Measurements from ENCODE around the gene TMEM135. TPM values are rescaled to one million over a fixed set of nuclear protein-coding genes. Genes with fewer than 3 reads are reported as not detected.

The TMEM135 gene
- total and polyA plus RNA-seq, 7 experiments from 2014 or later = 3.4 to 26.8 (median 10.6) TPM

- Histone ChIP-seq H3K27me3 (ENCODE audit: control insufficient read depth in 2 of 2, insufficient read depth in 2 of 2, low read length in 2 of 2) (no peaks in the 10 kb centered on the region), H3K9me3 (ENCODE audit: control insufficient read depth in 2 of 3, low read length in 3 of 3) (no peaks in the 10 kb centered on the region), H3K36me3 (ENCODE audit: control insufficient read depth in 2 of 3, insufficient read depth in 3 of 3, low read length in 3 of 3) (no peaks in the 10 kb centered on the region), H3K4me3 (ENCODE audit: low read length) (no peak overlapping the region), H3K27ac (ENCODE audit: low read depth, low read length) (no peak overlapping the region), H3K4me1 (ENCODE audit: control insufficient read depth in 2 of 2, insufficient read depth in 2 of 2, low read length in 2 of 2) (no peaks in the 10 kb centered on the region)
- no peak for DNase-seq
- H3K36me3 Mint-ChIP-seq = peaks cover 2 to 23% (median 17%) of the 10 kb centered on the region in 5 donors
- ChIA-PET CTCF (no interaction called here), POLR2A (no interaction called here)
- H3K27ac Mint-ChIP-seq = no peak overlapping the region
- no peak overlapping the region for H3K4me3 Mint-ChIP-seq
- intact Hi-C loops (cut with micrococcal nuclease) = no loop called here
- peaks cover 0 to 4% (median 0%) of the 10 kb centered on the region in 11 donors for H3K9me3 Mint-ChIP-seq
- no peaks in the 10 kb centered on the region for H3K27me3 Mint-ChIP-seq
- ATAC-seq = no peak
- peaks cover 0 to 5% (median 2%) of the 10 kb centered on the region in 7 donors for H3K4me1 Mint-ChIP-seq
Measured at GRCh38 chr11:87198266-87198881, 160.6 kb downstream of the TMEM135 start.

GRCh38 chr11:87201376-87201775, 163.6 kb downstream of the TMEM135 start:
- no peak overlapping the region for H3K27ac ChIP-seq (ENCODE audit: low read depth, low read length)
- H3K36me3 ChIP-seq (ENCODE audit: control insufficient read depth in 2 of 3, insufficient read depth in 3 of 3, low read length in 3 of 3) = no peaks in the 10 kb centered on the region
- POLR2A ChIA-PET = no interaction called here
- H3K9me3 ChIP-seq (ENCODE audit: control insufficient read depth in 2 of 3, low read length in 3 of 3) = no peaks in the 10 kb centered on the region
- no peak overlapping the region for H3K4me3 Mint-ChIP-seq
- ATAC-seq = no peak
- H3K27me3 Mint-ChIP-seq = no peaks in the 10 kb centered on the region
- peaks cover 0 to 4% (median 0%) of the 10 kb centered on the region in 7 donors for H3K4me1 Mint-ChIP-seq
- H3K4me3 ChIP-seq (ENCODE audit: low read length) = no peak overlapping the region
- CTCF ChIA-PET = no interaction called here
- H3K27me3 ChIP-seq (ENCODE audit: control insufficient read depth in 2 of 2, insufficient read depth in 2 of 2, low read length in 2 of 2) = no peaks in the 10 kb centered on the region
- peaks cover 4 to 42% (median 31%) of the 10 kb centered on the region in 5 donors for H3K36me3 Mint-ChIP-seq
- H3K4me1 ChIP-seq (ENCODE audit: control insufficient read depth in 2 of 2, insufficient read depth in 2 of 2, low read length in 2 of 2) = no peaks in the 10 kb centered on the region
- intact Hi-C loops (cut with micrococcal nuclease) = no loop called here
- H3K27ac Mint-ChIP-seq = no peak overlapping the region
- H3K9me3 Mint-ChIP-seq = peaks cover 0 to 5% (median 0%) of the 10 kb centered on the region in 11 donors
- DNase-seq = no peak

- POLR2A ChIA-PET = no interaction called here
- no peak for ATAC-seq
Measured at GRCh38 chr11:87203907-87204602, 166.3 kb downstream of the TMEM135 start.

GRCh38 chr11:87212891-87213290, 175.2 kb downstream of the TMEM135 start:
- H3K4me3 Mint-ChIP-seq = no peak overlapping the region
- CTCF ChIA-PET = no interaction called here
- POLR2A ChIA-PET = no interaction called here
- no peak for ATAC-seq
- H3K4me1 ChIP-seq (ENCODE audit: control insufficient read depth in 2 of 2, insufficient read depth in 2 of 2, low read length in 2 of 2) = no peaks in the 10 kb centered on the region
- H3K4me3 ChIP-seq (ENCODE audit: low read length) = no peak overlapping the region
- H3K27ac Mint-ChIP-seq = no peak overlapping the region
- no peak for DNase-seq
- H3K27ac ChIP-seq (ENCODE audit: low read depth, low read length) = no peak overlapping the region
- H3K9me3 ChIP-seq (ENCODE audit: control insufficient read depth in 2 of 3, low read length in 3 of 3) = no peaks in the 10 kb centered on the region
- no peaks in the 10 kb centered on the region for H3K27me3 Mint-ChIP-seq
- H3K36me3 ChIP-seq (ENCODE audit: control insufficient read depth in 2 of 3, insufficient read depth in 3 of 3, low read length in 3 of 3) = no peaks in the 10 kb centered on the region
- H3K36me3 Mint-ChIP-seq = peaks cover 4 to 35% (median 17%) of the 10 kb centered on the region in 5 donors
- H3K27me3 ChIP-seq (ENCODE audit: control insufficient read depth in 2 of 2, insufficient read depth in 2 of 2, low read length in 2 of 2) = no peaks in the 10 kb centered on the region
- peaks cover 0 to 9% (median 2%) of the 10 kb centered on the region in 7 donors for H3K4me1 Mint-ChIP-seq
- H3K9me3 Mint-ChIP-seq = peaks cover 0 to 12% (median 3%) of the 10 kb centered on the region in 11 donors
- intact Hi-C loops (cut with micrococcal nuclease) = no loop called here

More at GRCh38 chr11:87203907-87204602, 166.3 kb downstream of the TMEM135 start:
- H3K27me3 Mint-ChIP-seq = no peaks in the 10 kb centered on the region
- Histone ChIP-seq H3K36me3 (ENCODE audit: control insufficient read depth in 2 of 3, insufficient read depth in 3 of 3, low read length in 3 of 3) (no peaks in the 10 kb centered on the region), H3K9me3 (ENCODE audit: control insufficient read depth in 2 of 3, low read length in 3 of 3) (no peaks in the 10 kb centered on the region), H3K27me3 (ENCODE audit: control insufficient read depth in 2 of 2, insufficient read depth in 2 of 2, low read length in 2 of 2) (no peaks in the 10 kb centered on the region), H3K4me3 (ENCODE audit: low read length) (no peak overlapping the region), H3K27ac (ENCODE audit: low read depth, low read length) (no peak overlapping the region), H3K4me1 (ENCODE audit: control insufficient read depth in 2 of 2, insufficient read depth in 2 of 2, low read length in 2 of 2) (no peaks in the 10 kb centered on the region)
- CTCF ChIA-PET = no interaction called here
- intact Hi-C loops (cut with micrococcal nuclease) = no loop called here
- H3K9me3 Mint-ChIP-seq = peaks cover 0 to 15% (median 3%) of the 10 kb centered on the region in 11 donors
- DNase-seq = no peak
- no peaks in the 10 kb centered on the region for H3K4me1 Mint-ChIP-seq
- peaks cover 6 to 60% (median 46%) of the 10 kb centered on the region in 5 donors for H3K36me3 Mint-ChIP-seq
- no peak overlapping the region for H3K4me3 Mint-ChIP-seq
- H3K27ac Mint-ChIP-seq = no peak overlapping the region

- Histone ChIP-seq H3K4me1 (ENCODE audit: control insufficient read depth in 2 of 2, insufficient read depth in 2 of 2, low read length in 2 of 2) (no peaks in the 10 kb centered on the region), H3K9me3 (ENCODE audit: control insufficient read depth in 2 of 3, low read length in 3 of 3) (no peaks in the 10 kb centered on the region), H3K27ac (ENCODE audit: low read depth, low read length) (no peak overlapping the region), H3K27me3 (ENCODE audit: control insufficient read depth in 2 of 2, insufficient read depth in 2 of 2, low read length in 2 of 2) (no peaks in the 10 kb centered on the region), H3K4me3 (ENCODE audit: low read length) (no peak overlapping the region), H3K36me3 (ENCODE audit: control insufficient read depth in 2 of 3, insufficient read depth in 3 of 3, low read length in 3 of 3) (no peaks in the 10 kb centered on the region)
- ATAC-seq (no peak), DNase-seq (no peak)
- H3K36me3 Mint-ChIP-seq = peaks cover 0 to 30% (median 13%) of the 10 kb centered on the region in 5 donors
- peak overlapping the region in 1 of 9 donors; percentile 50 for H3K27ac Mint-ChIP-seq
- POLR2A ChIA-PET = no interaction called here
- H3K4me1 Mint-ChIP-seq = peaks cover 0 to 9% (median 4%) of the 10 kb centered on the region in 7 donors
- intact Hi-C loops (cut with micrococcal nuclease) = no loop called here
- H3K27me3 Mint-ChIP-seq = no peaks in the 10 kb centered on the region
- peaks cover 0 to 12% (median 3%) of the 10 kb centered on the region in 11 donors for H3K9me3 Mint-ChIP-seq
- H3K4me3 Mint-ChIP-seq = no peak overlapping the region
- CTCF ChIA-PET = no interaction called here
Measured at GRCh38 chr11:87213444-87213843, 175.7 kb downstream of the TMEM135 start.

- H3K4me3 ChIP-seq (ENCODE audit: low read length) = no peak overlapping the region
- POLR2A ChIA-PET = no interaction called here
- no peaks in the 10 kb centered on the region for H3K9me3 ChIP-seq (ENCODE audit: control insufficient read depth in 2 of 3, low read length in 3 of 3)
- no peaks in the 10 kb centered on the region for H3K36me3 ChIP-seq (ENCODE audit: control insufficient read depth in 2 of 3, insufficient read depth in 3 of 3, low read length in 3 of 3)
- no peak overlapping the region for H3K4me3 Mint-ChIP-seq
- no peaks in the 10 kb centered on the region for H3K27me3 ChIP-seq (ENCODE audit: control insufficient read depth in 2 of 2, insufficient read depth in 2 of 2, low read length in 2 of 2)
- peaks cover 0 to 7% (median 0%) of the 10 kb centered on the region in 11 donors for H3K9me3 Mint-ChIP-seq
- intact Hi-C loops (cut with micrococcal nuclease) = no loop called here
- no peaks in the 10 kb centered on the region for H3K27me3 Mint-ChIP-seq
- no peak for ATAC-seq
- H3K27ac Mint-ChIP-seq = no peak overlapping the region
- CTCF ChIA-PET = no interaction called here
- peaks cover 0 to 15% (median 10%) of the 10 kb centered on the region in 5 donors for H3K36me3 Mint-ChIP-seq
- peaks cover 0 to 14% (median 4%) of the 10 kb centered on the region in 7 donors for H3K4me1 Mint-ChIP-seq
- no peak overlapping the region for H3K27ac ChIP-seq (ENCODE audit: low read depth, low read length)
- no peak for DNase-seq
- no peaks in the 10 kb centered on the region for H3K4me1 ChIP-seq (ENCODE audit: control insufficient read depth in 2 of 2, insufficient read depth in 2 of 2, low read length in 2 of 2)
Measured at GRCh38 chr11:87215236-87215635, 177.5 kb downstream of the TMEM135 start.

GRCh38 chr11:87219266-87219665, 181.5 kb downstream of the TMEM135 start:
- Mint-ChIP-seq H3K36me3 (peaks cover 0 to 12% (median 10%) of the 10 kb centered on the region in 5 donors), H3K9me3 (peaks cover 0 to 7% (median 0%) of the 10 kb centered on the region in 11 donors), H3K4me1 (peaks cover 0 to 5% (median 0%) of the 10 kb centered on the region in 7 donors), H3K27me3 (no peaks in the 10 kb centered on the region), H3K27ac (peak overlapping the region in 1 of 9 donors; percentile 11), H3K4me3 (no peak overlapping the region)
- Histone ChIP-seq H3K27me3 (ENCODE audit: control insufficient read depth in 2 of 2, insufficient read depth in 2 of 2, low read length in 2 of 2) (no peaks in the 10 kb centered on the region), H3K36me3 (ENCODE audit: control insufficient read depth in 2 of 3, insufficient read depth in 3 of 3, low read length in 3 of 3) (no peaks in the 10 kb centered on the region), H3K4me3 (ENCODE audit: low read length) (no peak overlapping the region), H3K4me1 (ENCODE audit: control insufficient read depth in 2 of 2, insufficient read depth in 2 of 2, low read length in 2 of 2) (no peaks in the 10 kb centered on the region), H3K9me3 (ENCODE audit: control insufficient read depth in 2 of 3, low read length in 3 of 3) (no peaks in the 10 kb centered on the region), H3K27ac (ENCODE audit: low read depth, low read length) (no peak overlapping the region)
- POLR2A ChIA-PET = no interaction called here
- DNase-seq (no peak), ATAC-seq (peak; percentile 60)
- CTCF ChIA-PET = no interaction called here
- intact Hi-C loops (cut with micrococcal nuclease) = no loop called here
